ENCODE results near the gene CLMN. TPM values are rescaled to one million over a fixed set of nuclear protein-coding genes. Genes with fewer than 3 reads are reported as not detected.
A peak's percentile ranks its signal among the peaks of the same experiment; 100 is the strongest.
"Not testable (repeated sequence)": the region's sequence is repeated elsewhere in the genome, so short reads cannot be mapped to it uniquely, and the experiment has no call there.

The CLMN gene
- total RNA-seq, 2 donors from 2014 or later, result 2.5 to 3.0 TPM

DNA sequence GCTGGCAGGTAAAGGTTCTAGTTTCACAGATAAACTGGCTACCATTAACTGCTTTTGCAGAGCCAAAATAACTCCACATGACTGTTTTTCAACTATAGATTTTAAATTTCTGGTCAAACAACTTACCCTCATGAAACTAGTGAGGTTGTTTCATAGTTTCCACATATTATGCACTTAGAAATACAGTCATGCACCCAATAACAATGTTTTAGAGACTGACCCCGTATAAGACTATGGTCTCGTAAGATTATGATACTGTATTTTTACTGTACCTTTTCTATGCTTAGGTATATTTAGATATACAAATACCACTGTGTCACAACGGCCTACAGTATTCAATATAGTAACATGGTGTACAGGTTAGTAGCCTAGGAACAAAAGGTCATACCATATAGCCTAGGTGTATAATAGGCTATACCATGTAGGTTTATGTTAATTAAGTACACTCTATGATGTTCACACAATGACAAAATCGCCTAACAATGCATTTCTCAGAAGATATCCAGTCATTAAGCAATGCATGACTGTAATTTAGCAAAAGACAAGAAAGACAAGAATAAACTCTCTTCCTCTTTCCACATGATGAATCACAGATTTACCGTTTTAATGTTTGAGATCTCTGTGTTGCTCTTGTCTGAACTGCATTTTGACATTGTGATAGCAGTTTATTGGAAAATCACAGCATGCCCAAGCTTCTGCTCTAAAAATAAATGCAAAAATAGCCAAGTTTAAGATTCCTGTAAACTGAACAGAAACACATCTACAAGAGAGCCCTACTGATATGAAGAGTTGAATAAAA, 179.4 kb downstream of the CLMN start:
- peaks cover 6% of the 10 kb centered on the region in 2 donors for H3K36me3 Mint-ChIP-seq (ENCODE audit: insufficient read depth in 2 of 2)
- peak overlapping the region; percentile 98 for H3K27ac Mint-ChIP-seq
- peaks cover 0 to 5% of the 10 kb centered on the region in 2 donors for H3K9me3 Mint-ChIP-seq
- DNase-seq, result no peak
- peak; percentile 67 to 86 for ATAC-seq (replicated peaks in 1 of 2)
- H3K27me3 Mint-ChIP-seq (ENCODE audit: low read depth), result no peaks in the 10 kb centered on the region
- peak overlapping the region in 1 of 2 donors; percentile 60 for H3K4me3 Mint-ChIP-seq
- peaks cover 63% of the 10 kb centered on the region for H3K4me1 Mint-ChIP-seq (ENCODE audit: low read depth)

DNA sequence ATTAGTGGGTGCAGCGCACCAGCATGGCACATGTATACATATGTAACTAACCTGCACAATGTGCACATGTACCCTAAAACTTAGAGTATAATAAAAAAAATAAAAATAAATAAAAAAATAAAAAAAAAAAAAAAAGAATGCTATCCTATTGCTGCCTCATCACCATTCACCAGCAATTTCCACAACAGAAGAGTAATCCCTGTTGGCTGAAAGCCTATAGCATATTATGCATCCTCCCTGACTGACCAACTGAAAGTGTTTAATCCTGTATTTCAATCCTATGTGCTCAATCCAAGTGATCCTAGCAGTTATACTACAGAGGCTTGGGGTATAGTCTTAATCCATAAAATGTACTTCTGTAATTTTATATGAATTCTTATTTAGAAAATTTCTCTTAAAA, 180.8 kb downstream of the CLMN start:
- Mint-ChIP-seq H3K36me3 (ENCODE audit: insufficient read depth in 2 of 2) (peaks cover 2 to 3% of the 10 kb centered on the region in 2 donors), H3K4me1 (ENCODE audit: low read depth) (peaks cover 60% of the 10 kb centered on the region)

DNA sequence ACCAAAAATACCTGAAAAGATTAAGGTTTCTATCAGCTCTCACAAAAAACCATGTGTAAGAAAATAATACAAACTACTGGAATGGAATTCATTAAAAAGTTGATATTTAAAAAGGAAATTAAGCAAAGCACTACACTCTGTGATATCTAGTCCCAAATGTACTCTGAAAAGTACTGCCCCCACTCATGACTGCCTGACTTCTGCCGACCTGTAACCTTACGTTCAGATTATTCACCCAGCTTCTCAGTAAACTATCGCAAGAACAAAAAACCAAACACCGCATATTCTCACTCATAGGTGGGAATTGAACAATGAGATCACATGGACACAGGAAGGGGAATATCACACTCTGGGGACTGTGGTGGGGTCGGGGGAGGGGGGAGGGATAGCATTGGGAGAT, 181.3 kb downstream of the CLMN start:
- H3K4me1 Mint-ChIP-seq (ENCODE audit: low read depth), result peaks cover 60% of the 10 kb centered on the region
- H3K4me3 Mint-ChIP-seq; H3K27ac Mint-ChIP-seq; ATAC-seq (replicated peaks in 1 of 2); H3K9me3 Mint-ChIP-seq; H3K36me3 Mint-ChIP-seq (ENCODE audit: insufficient read depth in 2 of 2); DNase-seq; H3K27me3 Mint-ChIP-seq (ENCODE audit: low read depth): not testable (repeated sequence)

More for the DNA sequence above, 180.8 kb downstream of the CLMN start:
- no peaks in the 10 kb centered on the region for H3K9me3 Mint-ChIP-seq
- DNase-seq, result no peak
- H3K27me3 Mint-ChIP-seq (ENCODE audit: low read depth), result no peaks in the 10 kb centered on the region
- H3K4me3 Mint-ChIP-seq, result no peak overlapping the region
- ATAC-seq (replicated peaks in 1 of 2), result no peak
- no peak overlapping the region for H3K27ac Mint-ChIP-seq

DNA sequence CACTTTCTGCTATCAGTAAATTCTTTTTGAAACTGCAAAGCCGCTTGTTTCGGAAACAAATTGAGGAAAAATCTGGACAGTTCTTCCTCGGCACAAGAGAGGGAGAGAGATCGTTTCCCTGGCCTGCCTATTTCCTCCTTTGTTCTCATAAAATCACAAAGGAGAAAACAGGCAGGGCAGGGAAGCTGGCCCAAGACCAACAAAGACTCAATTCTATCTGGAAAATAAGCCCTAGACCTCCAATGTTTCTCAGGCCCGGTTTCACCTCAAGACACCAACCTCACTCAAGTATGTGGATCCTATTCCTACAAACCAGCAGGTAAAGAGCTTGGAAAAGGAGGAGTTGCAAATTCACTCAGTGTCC, 181.9 kb downstream of the CLMN start:
- DNase-seq (no peak), ATAC-seq (replicated peaks in 1 of 2) (no peak)
- Mint-ChIP-seq H3K4me1 (ENCODE audit: low read depth) (peaks cover 64% of the 10 kb centered on the region), H3K4me3 (no peak overlapping the region), H3K9me3 (no peaks in the 10 kb centered on the region), H3K36me3 (ENCODE audit: insufficient read depth in 2 of 2) (peaks cover 3% of the 10 kb centered on the region in 2 donors), H3K27me3 (ENCODE audit: low read depth) (no peaks in the 10 kb centered on the region), H3K27ac (no peak overlapping the region)

DNA sequence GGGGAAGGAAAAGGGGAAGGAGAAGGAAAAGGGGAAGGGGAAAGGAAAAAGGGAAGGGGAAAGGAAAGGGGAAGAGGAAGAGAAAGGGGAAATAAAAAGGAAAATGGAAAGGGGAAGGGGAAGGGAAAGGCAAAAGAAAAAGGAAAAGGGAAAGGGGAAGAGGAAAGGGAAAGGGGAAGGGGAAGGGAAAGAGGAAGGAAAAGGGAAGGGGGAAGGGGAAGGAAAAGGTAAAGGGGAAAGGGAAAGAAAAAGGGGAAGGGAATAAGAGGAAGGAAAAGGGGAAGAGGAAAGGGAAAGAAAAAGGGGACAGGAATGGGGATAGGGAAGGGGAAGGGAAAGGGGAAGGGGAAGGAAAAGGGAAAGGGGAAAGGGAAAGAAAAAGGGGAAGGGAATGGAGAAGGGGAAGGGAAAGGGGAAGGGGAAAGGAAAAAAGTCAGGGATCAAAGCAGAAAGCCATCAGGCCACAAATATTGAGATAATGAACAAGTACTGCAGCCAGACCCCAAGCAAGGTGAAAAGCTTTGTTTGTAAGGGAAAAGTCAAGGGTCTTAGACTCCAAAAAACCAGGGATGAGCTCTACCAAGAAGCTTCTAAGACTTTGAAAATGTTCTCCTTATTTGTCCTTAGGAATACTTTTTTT, 182.4 kb downstream of the CLMN start:
- ATAC-seq (replicated peaks in 1 of 2) (no peak), DNase-seq (no peak)
- peaks cover 3 to 7% of the 10 kb centered on the region in 2 donors for H3K36me3 Mint-ChIP-seq (ENCODE audit: insufficient read depth in 2 of 2)
- peaks cover 65% of the 10 kb centered on the region for H3K4me1 Mint-ChIP-seq (ENCODE audit: low read depth)
- H3K27ac Mint-ChIP-seq, result peak overlapping the region; percentile 89
- no peaks in the 10 kb centered on the region for H3K27me3 Mint-ChIP-seq (ENCODE audit: low read depth)
- no peaks in the 10 kb centered on the region for H3K9me3 Mint-ChIP-seq
- H3K4me3 Mint-ChIP-seq, result no peak overlapping the region

DNA sequence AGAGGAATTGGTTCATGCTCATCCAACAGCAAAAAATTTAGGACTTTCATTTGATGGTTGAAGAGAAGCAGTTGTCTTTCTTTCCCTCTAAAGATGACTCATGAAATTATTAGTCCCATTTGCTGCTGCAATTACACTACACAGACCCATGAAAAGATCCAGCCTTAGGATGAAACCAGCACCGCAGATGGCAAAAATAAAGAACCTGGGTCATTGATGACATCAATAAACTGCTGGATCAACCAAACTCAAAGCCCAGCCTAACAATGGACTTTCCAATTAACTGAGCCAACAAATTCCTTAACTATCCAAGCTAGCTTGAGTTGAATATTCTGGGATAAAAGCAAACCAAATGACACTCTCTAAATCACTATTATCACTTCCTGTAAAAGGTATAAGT, 183.1 kb downstream of the CLMN start:
- no peaks in the 10 kb centered on the region for H3K9me3 Mint-ChIP-seq
- H3K4me3 Mint-ChIP-seq, result no peak overlapping the region
- peaks cover 5 to 9% of the 10 kb centered on the region in 2 donors for H3K36me3 Mint-ChIP-seq (ENCODE audit: insufficient read depth in 2 of 2)
- ATAC-seq (replicated peaks in 1 of 2), result no peak
- H3K27me3 Mint-ChIP-seq (ENCODE audit: low read depth), result no peaks in the 10 kb centered on the region
- H3K27ac Mint-ChIP-seq, result peak overlapping the region; percentile 26
- DNase-seq, result no peak
- H3K4me1 Mint-ChIP-seq (ENCODE audit: low read depth), result peaks cover 59% of the 10 kb centered on the region

DNA sequence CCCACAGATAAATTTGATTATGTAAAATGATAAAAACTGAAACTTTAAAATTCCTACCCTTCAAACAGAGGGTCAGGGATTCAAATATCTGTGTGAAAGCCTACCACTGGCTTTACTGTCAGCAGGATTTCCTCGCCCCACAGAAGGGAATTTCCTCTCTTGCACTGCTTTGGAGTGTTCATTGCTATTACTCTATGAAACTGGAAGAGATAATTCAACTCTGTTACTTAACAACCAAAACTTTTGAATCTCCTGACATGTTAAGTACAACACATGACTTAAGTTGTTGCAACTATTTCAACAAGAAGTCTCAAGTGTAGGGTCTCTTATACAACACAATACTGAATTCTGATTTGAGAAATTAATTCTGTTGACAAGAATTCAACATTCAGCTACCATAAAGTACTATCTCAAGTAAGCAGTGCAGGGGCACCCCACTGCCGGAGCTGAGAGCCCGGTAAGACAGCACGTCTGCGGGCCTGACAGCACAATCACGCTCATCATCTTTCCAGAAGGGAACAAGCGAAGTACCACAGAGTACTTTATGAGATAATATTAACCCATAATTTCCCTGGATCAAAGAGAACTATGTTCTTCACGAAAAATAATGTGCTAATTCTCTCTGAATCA, 185.3 kb downstream of the CLMN start:
- peaks cover 41% of the 10 kb centered on the region for H3K4me1 Mint-ChIP-seq (ENCODE audit: low read depth)
- peak overlapping the region; percentile 8 for H3K27ac Mint-ChIP-seq
- H3K4me3 Mint-ChIP-seq, result peak overlapping the region in 1 of 2 donors; percentile 31
- no peaks in the 10 kb centered on the region for H3K9me3 Mint-ChIP-seq
- ATAC-seq (replicated peaks in 1 of 2), result no peak
- DNase-seq, result no peak
- H3K36me3 Mint-ChIP-seq (ENCODE audit: insufficient read depth in 2 of 2), result peaks cover 8 to 15% of the 10 kb centered on the region in 2 donors
- H3K27me3 Mint-ChIP-seq (ENCODE audit: low read depth), result no peaks in the 10 kb centered on the region

DNA sequence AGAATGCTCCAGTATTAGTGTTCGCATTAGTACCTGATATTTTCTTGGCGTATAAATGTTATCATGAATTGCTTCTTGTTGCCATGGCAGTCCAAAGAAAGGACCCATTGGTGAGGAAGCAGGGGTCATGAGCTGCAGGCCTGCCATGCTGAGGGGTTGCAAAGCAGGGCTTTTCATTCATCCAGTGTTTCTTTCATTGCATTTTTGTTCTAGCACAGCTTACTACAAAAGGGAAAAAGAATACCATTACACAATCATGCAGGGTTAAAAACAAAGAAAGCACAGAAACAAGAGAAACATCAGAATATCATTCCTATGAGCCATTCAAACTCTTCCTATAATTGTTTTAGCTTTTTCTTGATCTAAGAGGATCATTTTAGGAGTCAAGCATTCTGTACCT, 186.4 kb downstream of the CLMN start:
- H3K36me3 Mint-ChIP-seq (ENCODE audit: insufficient read depth in 2 of 2), result peaks cover 8 to 22% of the 10 kb centered on the region in 2 donors
- no peak overlapping the region for H3K27ac Mint-ChIP-seq
- DNase-seq (no peak), ATAC-seq (replicated peaks in 1 of 2) (no peak)
- peaks cover 41% of the 10 kb centered on the region for H3K4me1 Mint-ChIP-seq (ENCODE audit: low read depth)
- H3K27me3 Mint-ChIP-seq (ENCODE audit: low read depth), result no peaks in the 10 kb centered on the region
- no peak overlapping the region for H3K4me3 Mint-ChIP-seq
- no peaks in the 10 kb centered on the region for H3K9me3 Mint-ChIP-seq

DNA sequence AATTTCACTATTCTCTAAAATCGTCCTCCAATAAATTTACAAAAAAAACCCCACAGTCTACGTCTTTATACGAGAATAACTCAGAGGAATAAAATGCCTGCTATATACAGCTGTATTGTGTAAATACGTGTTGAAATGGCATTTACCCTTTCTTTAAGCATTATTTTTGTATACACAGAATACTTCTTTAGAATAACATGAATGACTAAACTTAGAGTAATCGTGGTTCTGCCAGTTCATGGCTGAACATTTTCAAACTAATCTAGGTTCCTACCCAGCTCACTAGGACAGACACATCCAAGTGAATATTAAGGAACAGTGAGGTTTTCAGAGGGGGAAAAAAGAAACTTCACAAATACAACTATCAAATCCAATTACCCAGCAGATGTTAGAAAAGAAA, 186.9 kb downstream of the CLMN start:
- ATAC-seq (replicated peaks in 1 of 2), result no peak
- DNase-seq, result no peak
- Mint-ChIP-seq H3K4me3 (no peak overlapping the region), H3K27ac (peak overlapping the region; percentile 18), H3K36me3 (ENCODE audit: insufficient read depth in 2 of 2) (peaks cover 8 to 23% of the 10 kb centered on the region in 2 donors), H3K4me1 (ENCODE audit: low read depth) (peaks cover 39% of the 10 kb centered on the region), H3K27me3 (ENCODE audit: low read depth) (no peaks in the 10 kb centered on the region), H3K9me3 (no peaks in the 10 kb centered on the region)

Other genes starting within 250 kb of the CLMN start
- 10 to 100 TPM; 50.5 to 54.2 TPM for gene DICER1, start 162.4 kb downstream of the CLMN start, total RNA-seq
- gene SYNE3, start 196.7 kb upstream of the CLMN start, total RNA-seq, result 10 to 100 TPM; 59.9 to 66.2 TPM
- gene GLRX5, start 215.1 kb upstream of the CLMN start, total RNA-seq, result 10 to 100 TPM; 23.1 to 26.3 TPM

Data from activated T-cell treated with anti-CD3 and anti-CD28 coated beads, Interleukin-2, amount 50 U/mL, for 72 hours (primary cell).